GM23248 (cell line): ENCODE results near the gene PRKCE.

Experiments
- EZH2 ChIP-seq: fragments of 200-600 bp; sonication (generic); IDR thresholded peaks from 2 replicates; pipeline ENCODE4 v1.6.1; 2018; ENCODE audit warnings: antibody characterized with exemption, mild to moderate bottlenecking; ENCODE audit not compliant: insufficient read depth, poor library complexity, severe bottlenecking
- EZH2phosphoT487 ChIP-seq: fragments of 200-600 bp; sonication (generic); IDR thresholded peaks from 2 replicates; pipeline ENCODE4 v1.6.1; 2018; ENCODE audit warnings: antibody characterized with exemption, moderate library complexity, mild to moderate bottlenecking, low read depth; ENCODE audit not compliant: insufficient read depth

- TF ChIP-seq EZH2 (no peak), EZH2phosphoT487 (no peak)
Observed at GRCh38 chr2:45611020-45611859, 40.2 kb upstream of the PRKCE start, which contains the start of gene SRBD1.
